Activated naive CD4-positive, alpha-beta T cell treated with anti-CD3 and anti-CD28 coated beads, Interleukin-2, amount 10 ng/mL, durations not matched to agents 7 days and 5 days (primary cell): ENCODE results near the gene MYRF.
A peak's percentile ranks its signal among the peaks of the same experiment; 100 is the strongest.

Experiments
- CTCF ChIA-PET: fragments of 350-600 bp; sonication (Branson Sonifier 250); formaldehyde crosslinking; loops from one replicate; lab custom pipeline; 2021; ENCODE audit warnings: antibody characterized with exemption; lab: Charles Lee
- DNase-seq: peaks from one replicate; pipeline ENCODE4 v3.0.0-alpha.2; 2020
- H3K27ac Mint-ChIP-seq: one replicate; pipeline ENCODE4 v1.8.0; 2021; ENCODE audit warnings: mild to moderate bottlenecking, moderate library complexity, mixed read lengths
- H3K27me3 Mint-ChIP-seq: one replicate; pipeline ENCODE4 v1.8.0; 2021; ENCODE audit warnings: mild to moderate bottlenecking, mixed read lengths
- H3K36me3 Mint-ChIP-seq: one replicate; pipeline ENCODE4 v1.8.0; 2021; ENCODE audit warnings: mixed read lengths
- H3K4me1 Mint-ChIP-seq: one replicate; pipeline ENCODE4 v1.8.0; 2021; ENCODE audit warnings: mixed read lengths
- H3K4me3 Mint-ChIP-seq: one replicate; pipeline ENCODE4 v1.8.0; 2021; ENCODE audit warnings: mild to moderate bottlenecking, moderate library complexity, mixed read lengths
- H3K9me3 Mint-ChIP-seq: one replicate; pipeline ENCODE4 v1.8.0; 2021; ENCODE audit warnings: mixed read lengths

Gene MYRF

GRCh38 chr11:61830237-61831105 lies 78.0 kb downstream of the MYRF start:
- peaks cover 77% of the 10 kb centered on the region for H3K4me1 Mint-ChIP-seq
- no peaks in the 10 kb centered on the region for H3K9me3 Mint-ChIP-seq
- peaks cover 53% of the 10 kb centered on the region for H3K36me3 Mint-ChIP-seq
- CTCF ChIA-PET, result interaction anchor here (0.7 to 2.7 kb wide), 2 partner anchors 15 to 33 kb away, joined by 4 to 20 read pairs; partner anchors contain the start of gene FADS1
- peak overlapping the region; percentile 89 for H3K4me3 Mint-ChIP-seq
- peaks cover 33% of the 10 kb centered on the region for H3K27me3 Mint-ChIP-seq
- DNase-seq, result no peak
- peak overlapping the region; percentile 63 for H3K27ac Mint-ChIP-seq

DNA sequence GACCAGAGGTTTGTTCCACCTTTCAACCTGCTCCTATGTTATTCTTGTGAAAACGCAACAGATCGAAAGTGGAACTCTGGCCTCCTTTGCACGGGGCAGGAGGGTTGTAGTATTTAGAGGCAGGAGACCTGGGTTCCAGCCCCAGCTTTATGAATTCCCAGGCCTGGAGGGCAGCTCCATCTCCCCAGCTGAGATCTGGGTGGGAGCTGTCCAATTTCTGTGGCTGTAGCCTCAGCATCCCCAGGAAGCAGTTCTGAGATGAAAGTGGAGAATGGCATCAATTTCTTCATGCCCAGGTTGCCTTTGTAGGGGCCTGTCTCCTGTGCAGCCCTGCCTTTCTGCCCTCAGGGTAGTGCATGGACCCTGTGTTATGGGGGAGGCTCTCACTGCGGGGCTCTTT lies 79.8 kb downstream of the MYRF start:
- Mint-ChIP-seq H3K27ac (peak overlapping the region; percentile 99), H3K36me3 (peaks cover 58% of the 10 kb centered on the region), H3K9me3 (no peaks in the 10 kb centered on the region), H3K4me1 (peaks cover 76% of the 10 kb centered on the region), H3K27me3 (peaks cover 16% of the 10 kb centered on the region), H3K4me3 (peak overlapping the region; percentile 89)
- no peak for DNase-seq
- CTCF ChIA-PET, result interaction anchor here (1.0 kb wide), 1 partner anchor 18 kb away, joined by 3 read pairs; no protein-coding TSS in a partner anchor

GRCh38 chr11:61832754-61833153 lies 80.3 kb downstream of the MYRF start:
- H3K4me1 Mint-ChIP-seq, result peaks cover 74% of the 10 kb centered on the region
- peak overlapping the region; percentile 99 for H3K27ac Mint-ChIP-seq
- peaks cover 14% of the 10 kb centered on the region for H3K27me3 Mint-ChIP-seq
- DNase-seq, result no peak
- peak overlapping the region; percentile 5 for H3K4me3 Mint-ChIP-seq
- CTCF ChIA-PET, result interaction anchor here (1.0 to 2.4 kb wide), 2 partner anchors 18 to 35 kb away, joined by 3 to 19 read pairs; no protein-coding TSS in a partner anchor
- H3K36me3 Mint-ChIP-seq, result peaks cover 61% of the 10 kb centered on the region
- H3K9me3 Mint-ChIP-seq, result no peaks in the 10 kb centered on the region

DNA sequence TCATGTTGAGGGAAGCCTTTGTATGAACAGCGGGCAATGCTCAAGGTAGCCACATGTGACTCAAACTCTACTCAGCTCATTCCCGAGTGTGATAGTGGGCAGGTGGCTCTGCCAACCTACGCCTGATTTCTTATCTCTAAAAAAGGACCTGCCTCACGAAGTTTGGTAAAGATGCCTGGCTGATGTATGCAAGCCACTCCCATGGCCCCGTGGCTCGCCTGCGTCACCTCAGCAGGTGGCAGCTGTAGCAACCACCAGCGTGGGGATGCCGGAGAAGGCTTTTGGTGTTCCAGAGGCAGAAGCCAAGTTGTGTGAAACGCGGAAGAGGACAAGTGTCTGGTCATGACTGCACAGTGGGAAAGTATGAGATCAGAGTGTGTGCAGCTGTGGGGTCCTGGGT lies 81.0 kb downstream of the MYRF start:
- CTCF ChIA-PET, result interaction anchor here (0.9 to 2.4 kb wide), 4 partner anchors 10 to 37 kb away, joined by 3 to 19 read pairs (median 6); partner anchors contain the start of gene FADS1
- peak overlapping the region; percentile 45 for H3K4me3 Mint-ChIP-seq
- peaks cover 67% of the 10 kb centered on the region for H3K36me3 Mint-ChIP-seq
- no peaks in the 10 kb centered on the region for H3K9me3 Mint-ChIP-seq
- peak overlapping the region; percentile 99 for H3K27ac Mint-ChIP-seq
- DNase-seq, result peak; percentile 34
- H3K4me1 Mint-ChIP-seq, result peaks cover 72% of the 10 kb centered on the region
- H3K27me3 Mint-ChIP-seq, result peaks cover 12% of the 10 kb centered on the region

DNA sequence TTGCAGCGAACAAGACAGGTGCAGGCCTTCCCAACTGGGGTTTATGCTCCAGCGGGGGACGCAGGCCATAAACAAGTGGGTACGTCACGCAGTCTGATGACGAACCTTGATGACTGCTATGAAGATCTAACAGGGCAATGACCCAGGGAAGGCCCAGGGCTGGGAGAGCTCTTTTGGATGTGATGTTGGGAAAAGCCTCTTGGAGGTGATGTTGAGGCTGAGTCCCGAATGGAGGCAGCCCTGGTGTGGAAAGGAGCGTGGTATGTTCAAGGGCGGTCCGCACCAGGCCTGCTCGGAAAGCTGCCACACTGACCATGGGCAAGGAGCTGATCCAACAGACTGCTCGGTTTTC lies 81.5 kb downstream of the MYRF start:
- Mint-ChIP-seq H3K27me3 (peaks cover 7% of the 10 kb centered on the region), H3K4me3 (peak overlapping the region; percentile 45), H3K36me3 (peaks cover 70% of the 10 kb centered on the region), H3K4me1 (peaks cover 71% of the 10 kb centered on the region), H3K9me3 (no peaks in the 10 kb centered on the region), H3K27ac (peak overlapping the region; percentile 99)
- CTCF ChIA-PET, result interaction anchor here (0.9 to 2.4 kb wide), 5 partner anchors 11 to 40 kb away, joined by 3 to 19 read pairs (median 5); partner anchors contain the start of genes FADS1 and FEN1
- DNase-seq, result no peak

GRCh38 chr11:61834278-61835048 lies 82.0 kb downstream of the MYRF start:
- CTCF ChIA-PET, result interaction anchor here (0.9 to 2.4 kb wide), 5 partner anchors 11 to 41 kb away, joined by 3 to 19 read pairs (median 5); partner anchors contain the start of genes FADS1 and FEN1
- H3K27me3 Mint-ChIP-seq, result peaks cover 2% of the 10 kb centered on the region
- H3K27ac Mint-ChIP-seq, result peak overlapping the region; percentile 99
- peaks cover 72% of the 10 kb centered on the region for H3K36me3 Mint-ChIP-seq
- H3K9me3 Mint-ChIP-seq, result no peaks in the 10 kb centered on the region
- H3K4me3 Mint-ChIP-seq, result peak overlapping the region; percentile 73
- peaks cover 67% of the 10 kb centered on the region for H3K4me1 Mint-ChIP-seq
- peak; percentile 86 for DNase-seq

- H3K4me3 Mint-ChIP-seq, result no peak overlapping the region
- H3K36me3 Mint-ChIP-seq, result peaks cover 76% of the 10 kb centered on the region
- CTCF ChIA-PET, result interaction anchor here (1.5 kb wide), 1 partner anchor 245 kb away, joined by 3 read pairs; no protein-coding TSS in a partner anchor
- H3K27ac Mint-ChIP-seq, result peak overlapping the region; percentile 99
- H3K4me1 Mint-ChIP-seq, result peaks cover 57% of the 10 kb centered on the region
- H3K27me3 Mint-ChIP-seq, result no peaks in the 10 kb centered on the region
- no peak for DNase-seq
- H3K9me3 Mint-ChIP-seq, result no peaks in the 10 kb centered on the region
Observed at GRCh38 chr11:61836193-61836592, 83.8 kb downstream of the MYRF start.

DNA sequence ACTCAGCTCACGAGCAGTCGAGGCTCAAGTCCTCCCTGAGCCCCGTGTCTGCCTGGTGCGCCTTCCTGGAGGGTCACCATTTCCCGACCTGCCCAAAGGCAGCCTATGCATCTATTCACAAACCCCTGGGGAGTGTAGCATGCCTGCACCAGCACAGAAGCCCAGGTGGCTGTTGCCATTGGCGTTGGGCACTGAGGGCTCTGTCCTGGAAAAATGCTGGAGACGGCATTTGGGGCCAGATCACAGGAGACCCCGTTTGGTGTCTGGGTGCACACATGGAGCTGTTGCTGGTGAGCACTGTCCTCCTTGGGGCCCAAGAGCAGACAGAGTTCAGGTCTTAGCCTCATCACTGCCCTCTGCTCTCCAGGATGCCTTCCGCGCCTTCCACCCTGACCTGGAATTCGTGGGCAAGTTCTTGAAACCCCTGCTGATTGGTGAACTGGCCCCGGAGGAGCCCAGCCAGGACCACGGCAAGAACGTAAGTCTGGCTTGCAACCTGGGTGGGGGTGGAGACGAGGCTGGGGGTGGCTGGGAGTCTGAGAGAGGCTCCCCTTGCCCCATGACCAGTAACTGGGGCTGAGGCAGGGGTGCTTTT lies 85.1 kb downstream of the MYRF start:
- Mint-ChIP-seq H3K27ac (no peak overlapping the region), H3K36me3 (peaks cover 77% of the 10 kb centered on the region)
- CTCF ChIA-PET, result no interaction called here

More for the DNA sequence above, 85.1 kb downstream of the MYRF start:
- Mint-ChIP-seq H3K4me1 (peaks cover 47% of the 10 kb centered on the region), H3K27me3 (no peaks in the 10 kb centered on the region), H3K9me3 (no peaks in the 10 kb centered on the region), H3K4me3 (no peak overlapping the region)
- DNase-seq, result no peak
